BJ (cell line): ENCODE results near the gene IL32. TPM values are rescaled to one million over a fixed set of nuclear protein-coding genes. Genes with fewer than 3 reads are reported as not detected.

Experiments
- CTCF ChIA-PET: fragments of 350-600 bp; formaldehyde crosslinking; extraction: SDS; loops from one replicate; lab custom pipeline; 2021; ENCODE audit warnings: antibody characterized with exemption, inconsistent platforms; lab: Yijun Ruan, JAX
- POLR2A ChIA-PET: fragments of 300-600 bp; sonication (Branson Sonifier 250); formaldehyde crosslinking; extraction: SDS; loops from one replicate; lab custom pipeline; 2021; ENCODE audit warnings: antibody characterized with exemption; lab: Charles Lee
- DNase-seq: peaks from one replicate; pipeline ENCODE4 v3.0.0-alpha.2; 2011; ENCODE audit warnings: low read depth
- H3K27me3 ChIP-seq: 2 replicates; pipeline ENCODE4 v1.6.0; 2011; ENCODE audit warnings: low read length; ENCODE audit not compliant: control insufficient read depth, insufficient read depth
- H3K36me3 ChIP-seq: 2 replicates; pipeline ENCODE4 v1.5.1; 2011; ENCODE audit warnings: low read length; ENCODE audit not compliant: control insufficient read depth, insufficient read depth
- H3K4me3 ChIP-seq: 2 replicates; pipeline ENCODE4 v1.5.1; 2011; ENCODE audit warnings: low read depth, mild to moderate bottlenecking, control low read depth, low read length
- CTCF ChIP-seq: IDR thresholded peaks from 2 replicates; pipeline ENCODE4 v1.5.1; 2011; ENCODE audit warnings: low read depth, mild to moderate bottlenecking, control low read depth, inconsistent platforms, low read length, moderate library complexity; ENCODE audit not compliant: insufficient read depth
- polyA plus RNA-seq: library from polyadenylated mRNA; depleted of rRNA; stranded (reverse); fragments of >200 nt; gene quantifications from 2 replicates; pipeline ENCODE4 v1.2.3, GENCODE V29; 2011

Gene IL32
- polyA plus RNA-seq, 1 experiment, result 18.1 TPM

GRCh38 chr16:3086596-3087242 lies 21.3 kb downstream of the IL32 start:
- CTCF ChIA-PET, result interaction anchor here (0.6 to 1.7 kb wide), 4 partner anchors 10 to 175 kb away, joined by 3 to 8 read pairs (median 6); partner anchors contain the start of genes FLYWCH1 and ZSCAN10
- no peak overlapping the region for H3K4me3 ChIP-seq
- TF ChIP-seq CTCF, result no peak
- H3K27me3 ChIP-seq, result peaks cover 4% of the 10 kb centered on the region
- DNase-seq, result no peak
- no peaks in the 10 kb centered on the region for H3K36me3 ChIP-seq
- POLR2A ChIA-PET, result no interaction called here

GRCh38 chr16:3087243-3088235 lies 22.1 kb downstream of the IL32 start:
- peak; percentile 25; the same call in 1 of the 2 replicates for TF ChIP-seq CTCF
- Histone ChIP-seq H3K27me3 (peaks cover 8% of the 10 kb centered on the region), H3K36me3 (no peaks in the 10 kb centered on the region), H3K4me3 (no peak overlapping the region)
- POLR2A ChIA-PET, result no interaction called here
- DNase-seq, result no peak
- CTCF ChIA-PET, result interaction anchor here (0.6 to 2.0 kb wide), 7 partner anchors 11 to 176 kb away, joined by 3 to 8 read pairs (median 6); partner anchors contain the start of genes FLYWCH1 and ZSCAN10

GRCh38 chr16:3088450-3088849 lies 23.0 kb downstream of the IL32 start:
- no peak for DNase-seq
- CTCF ChIA-PET, result interaction anchor here (0.9 to 2.0 kb wide), 6 partner anchors 10 to 85 kb away, joined by 3 to 7 read pairs (median 4); partner anchors contain the start of gene ZSCAN10
- TF ChIP-seq CTCF, result no peak
- Histone ChIP-seq H3K4me3 (no peak overlapping the region), H3K27me3 (peaks cover 10% of the 10 kb centered on the region), H3K36me3 (no peaks in the 10 kb centered on the region)
- POLR2A ChIA-PET, result no interaction called here

GRCh38 chr16:3088925-3089716 lies 23.7 kb downstream of the IL32 start:
- H3K36me3 ChIP-seq, result no peaks in the 10 kb centered on the region
- peaks cover 10% of the 10 kb centered on the region for H3K27me3 ChIP-seq
- no peak for DNase-seq
- TF ChIP-seq CTCF, result no peak
- H3K4me3 ChIP-seq, result no peak overlapping the region
- ChIA-PET CTCF (interaction anchor here (0.9 to 2.0 kb wide), 5 partner anchors 12 to 85 kb away, joined by 3 to 6 read pairs (median 3); no protein-coding TSS in a partner anchor), POLR2A (no interaction called here)
